ENCODE measurements around the gene WBP11. TPM values are rescaled to one million over a fixed set of nuclear protein-coding genes. Genes with fewer than 3 reads are reported as not detected.

WBP11 gene
- total RNA-seq, 1 experiment from 2014 or later: 111 TPM

DNA sequence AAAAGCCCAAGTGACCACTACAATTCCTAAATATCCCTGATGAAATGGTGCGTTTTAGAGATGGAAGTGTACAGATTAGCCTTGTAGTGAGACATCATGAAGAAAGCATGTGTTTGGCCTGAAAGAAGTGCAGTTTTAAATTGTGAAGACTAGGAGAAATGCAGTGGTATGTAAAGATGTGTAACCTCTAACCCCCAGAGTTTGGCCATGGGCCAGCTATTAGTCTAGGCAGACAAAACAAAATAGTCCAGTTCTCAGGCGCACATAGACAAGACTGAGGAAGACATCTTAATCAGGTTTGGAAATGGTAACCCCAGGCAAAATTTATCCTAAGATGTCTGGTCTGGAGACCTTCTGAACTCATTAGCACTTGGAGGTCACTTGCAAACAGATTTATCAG, 23.4 kb downstream of the WBP11 start:
- Mint-ChIP-seq H3K9me3 (no peaks in the 10 kb centered on the region), H3K4me3 (no peak overlapping the region), H3K27ac (no peak overlapping the region), H3K27me3 (ENCODE audit: low read depth) (no peaks in the 10 kb centered on the region; the same call in 1 of the 2 replicates), H3K36me3 (0 out of 2 replicates have a peak, but pooled peaks cover under 1% of the 10 kb centered on the region), H3K4me1 (peaks cover 23% of the 10 kb centered on the region)
- ChIA-PET CTCF (no interaction called here), POLR2A (no interaction called here)
- no peak for DNase-seq (ENCODE audit: low spot score)
- ATAC-seq: no peak
- TF ChIP-seq ELF4 (CRISPR knock-in tag; IDR thresholded peaks at IDR 0.05; ENCODE audit: low read depth) (no peak), FOXP1 (CRISPR knock-in tag; IDR thresholded peaks at IDR 0.05; ENCODE audit: borderline replicate concordance) (no peak), IRF2 (CRISPR knock-in tag; IDR thresholded peaks at IDR 0.05; ENCODE audit: borderline replicate concordance, low read depth) (no peak), CREM (CRISPR knock-in tag; IDR thresholded peaks at IDR 0.05) (no peak), MXD4 (CRISPR knock-in tag; IDR thresholded peaks at IDR 0.05; ENCODE audit: borderline replicate concordance) (no peak), HMGA2 (CRISPR knock-in tag; IDR thresholded peaks at IDR 0.05) (no peak), FOXK1 (CRISPR knock-in tag; IDR thresholded peaks at IDR 0.05) (no peak), RELA (CRISPR knock-in tag; IDR thresholded peaks at IDR 0.05; ENCODE audit: borderline replicate concordance) (no peak), TEAD4 (CRISPR knock-in tag; IDR thresholded peaks at IDR 0.05) (no peak), ZNF281 (CRISPR knock-in tag; IDR thresholded peaks at IDR 0.05) (no peak), MYBL2 (CRISPR knock-in tag; IDR thresholded peaks at IDR 0.05) (no peak), GTF2I (CRISPR knock-in tag; conservative IDR thresholded peaks at IDR 0.05) (no peak)
- TF ChIP-seq, protein P1, sequence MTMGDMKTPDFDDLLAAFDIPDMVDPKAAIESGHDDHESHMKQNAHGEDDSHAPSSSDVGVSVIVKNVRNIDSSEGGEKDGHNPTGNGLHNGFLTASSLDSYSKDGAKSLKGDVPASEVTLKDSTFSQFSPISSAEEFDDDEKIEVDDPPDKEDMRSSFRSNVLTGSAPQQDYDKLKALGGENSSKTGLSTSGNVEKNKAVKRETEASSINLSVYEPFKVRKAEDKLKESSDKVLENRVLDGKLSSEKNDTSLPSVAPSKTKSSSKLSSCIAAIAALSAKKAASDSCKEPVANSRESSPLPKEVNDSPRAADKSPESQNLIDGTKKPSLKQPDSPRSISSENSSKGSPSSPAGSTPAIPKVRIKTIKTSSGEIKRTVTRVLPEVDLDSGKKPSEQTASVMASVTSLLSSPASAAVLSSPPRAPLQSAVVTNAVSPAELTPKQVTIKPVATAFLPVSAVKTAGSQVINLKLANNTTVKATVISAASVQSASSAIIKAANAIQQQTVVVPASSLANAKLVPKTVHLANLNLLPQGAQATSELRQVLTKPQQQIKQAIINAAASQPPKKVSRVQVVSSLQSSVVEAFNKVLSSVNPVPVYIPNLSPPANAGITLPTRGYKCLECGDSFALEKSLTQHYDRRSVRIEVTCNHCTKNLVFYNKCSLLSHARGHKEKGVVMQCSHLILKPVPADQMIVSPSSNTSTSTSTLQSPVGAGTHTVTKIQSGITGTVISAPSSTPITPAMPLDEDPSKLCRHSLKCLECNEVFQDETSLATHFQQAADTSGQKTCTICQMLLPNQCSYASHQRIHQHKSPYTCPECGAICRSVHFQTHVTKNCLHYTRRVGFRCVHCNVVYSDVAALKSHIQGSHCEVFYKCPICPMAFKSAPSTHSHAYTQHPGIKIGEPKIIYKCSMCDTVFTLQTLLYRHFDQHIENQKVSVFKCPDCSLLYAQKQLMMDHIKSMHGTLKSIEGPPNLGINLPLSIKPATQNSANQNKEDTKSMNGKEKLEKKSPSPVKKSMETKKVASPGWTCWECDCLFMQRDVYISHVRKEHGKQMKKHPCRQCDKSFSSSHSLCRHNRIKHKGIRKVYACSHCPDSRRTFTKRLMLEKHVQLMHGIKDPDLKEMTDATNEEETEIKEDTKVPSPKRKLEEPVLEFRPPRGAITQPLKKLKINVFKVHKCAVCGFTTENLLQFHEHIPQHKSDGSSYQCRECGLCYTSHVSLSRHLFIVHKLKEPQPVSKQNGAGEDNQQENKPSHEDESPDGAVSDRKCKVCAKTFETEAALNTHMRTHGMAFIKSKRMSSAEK (CRISPR knock-in tag; IDR thresholded peaks at IDR 0.05; ENCODE audit: borderline replicate concordance): no peak
- TF ChIP-seq, protein P2, sequence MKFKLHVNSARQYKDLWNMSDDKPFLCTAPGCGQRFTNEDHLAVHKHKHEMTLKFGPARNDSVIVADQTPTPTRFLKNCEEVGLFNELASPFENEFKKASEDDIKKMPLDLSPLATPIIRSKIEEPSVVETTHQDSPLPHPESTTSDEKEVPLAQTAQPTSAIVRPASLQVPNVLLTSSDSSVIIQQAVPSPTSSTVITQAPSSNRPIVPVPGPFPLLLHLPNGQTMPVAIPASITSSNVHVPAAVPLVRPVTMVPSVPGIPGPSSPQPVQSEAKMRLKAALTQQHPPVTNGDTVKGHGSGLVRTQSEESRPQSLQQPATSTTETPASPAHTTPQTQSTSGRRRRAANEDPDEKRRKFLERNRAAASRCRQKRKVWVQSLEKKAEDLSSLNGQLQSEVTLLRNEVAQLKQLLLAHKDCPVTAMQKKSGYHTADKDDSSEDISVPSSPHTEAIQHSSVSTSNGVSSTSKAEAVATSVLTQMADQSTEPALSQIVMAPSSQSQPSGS (CRISPR knock-in tag; IDR thresholded peaks at IDR 0.05; ENCODE audit: borderline replicate concordance, low read depth): no peak
- TF ChIP-seq, protein P3, sequence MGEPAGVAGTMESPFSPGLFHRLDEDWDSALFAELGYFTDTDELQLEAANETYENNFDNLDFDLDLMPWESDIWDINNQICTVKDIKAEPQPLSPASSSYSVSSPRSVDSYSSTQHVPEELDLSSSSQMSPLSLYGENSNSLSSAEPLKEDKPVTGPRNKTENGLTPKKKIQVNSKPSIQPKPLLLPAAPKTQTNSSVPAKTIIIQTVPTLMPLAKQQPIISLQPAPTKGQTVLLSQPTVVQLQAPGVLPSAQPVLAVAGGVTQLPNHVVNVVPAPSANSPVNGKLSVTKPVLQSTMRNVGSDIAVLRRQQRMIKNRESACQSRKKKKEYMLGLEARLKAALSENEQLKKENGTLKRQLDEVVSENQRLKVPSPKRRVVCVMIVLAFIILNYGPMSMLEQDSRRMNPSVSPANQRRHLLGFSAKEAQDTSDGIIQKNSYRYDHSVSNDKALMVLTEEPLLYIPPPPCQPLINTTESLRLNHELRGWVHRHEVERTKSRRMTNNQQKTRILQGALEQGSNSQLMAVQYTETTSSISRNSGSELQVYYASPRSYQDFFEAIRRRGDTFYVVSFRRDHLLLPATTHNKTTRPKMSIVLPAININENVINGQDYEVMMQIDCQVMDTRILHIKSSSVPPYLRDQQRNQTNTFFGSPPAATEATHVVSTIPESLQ (CRISPR knock-in tag; IDR thresholded peaks at IDR 0.05): no peak

GRCh38 chr12:14777271-14777670, 26.0 kb downstream of the WBP11 start:
- TF ChIP-seq ZBTB21 (CRISPR knock-in tag; IDR thresholded peaks at IDR 0.05; ENCODE audit: borderline replicate concordance): no peak
- CTCF ChIA-PET: no interaction called here
- H3K9me3 Mint-ChIP-seq: no peaks in the 10 kb centered on the region
- H3K4me1 Mint-ChIP-seq: peaks cover 28% of the 10 kb centered on the region
- ATAC-seq (no peak), DNase-seq (ENCODE audit: low spot score) (no peak)
- H3K36me3 Mint-ChIP-seq: no peaks in the 10 kb centered on the region
- H3K27ac Mint-ChIP-seq: no peak overlapping the region; the same call in 1 of the 2 replicates
- POLR2A ChIA-PET: no interaction called here
- no peak overlapping the region for H3K4me3 Mint-ChIP-seq
- H3K27me3 Mint-ChIP-seq (ENCODE audit: low read depth): no peaks in the 10 kb centered on the region; the same call in 1 of the 2 replicates
